SW 1271 (cell line): ENCODE measurements around the gene SOCS7.

ENCODE experiments used
- DNase-seq, 2 experiments: peaks; one replicate each; lab custom pipeline; 2025; lab: John Stamatoyannopoulos, UW

Gene SOCS7

GRCh38 chr17:38440614-38441397, 89.2 kb downstream of the SOCS7 start:
- no peak for DNase-seq

- no peak for DNase-seq
These were observed 89.9 kb downstream of the SOCS7 start for GRCh38 chr17:38441429-38442061.

- no peak for DNase-seq
These were observed 90.9 kb downstream of the SOCS7 start for GRCh38 chr17:38442548-38442947.

- no peak for DNase-seq
These were observed 91.8 kb downstream of the SOCS7 start for GRCh38 chr17:38443356-38444031.

GRCh38 chr17:38444151-38444550, 92.5 kb downstream of the SOCS7 start:
- peak in 1 of 2 experiments; percentile 56 for DNase-seq

GRCh38 chr17:38447502-38448085, 96.0 kb downstream of the SOCS7 start:
- DNase-seq = no peak

GRCh38 chr17:38448208-38448771, 96.6 kb downstream of the SOCS7 start:
- DNase-seq = no peak

- DNase-seq = no peak
These were observed 97.7 kb downstream of the SOCS7 start for GRCh38 chr17:38449364-38449763.

GRCh38 chr17:38450557-38451029, 98.9 kb downstream of the SOCS7 start:
- DNase-seq = no peak

- peak; percentile 41 to 81 for DNase-seq
These were observed 99.6 kb downstream of the SOCS7 start for GRCh38 chr17:38451030-38451839.

- DNase-seq = no peak
These were observed 100.3 kb downstream of the SOCS7 start for GRCh38 chr17:38451840-38452529.

- no peak for DNase-seq
These were observed 101.1 kb downstream of the SOCS7 start for GRCh38 chr17:38452719-38453118.

GRCh38 chr17:38453951-38454421, 102.3 kb downstream of the SOCS7 start:
- DNase-seq = no peak

GRCh38 chr17:38454532-38454931, 102.9 kb downstream of the SOCS7 start:
- DNase-seq = peak; percentile 38 to 61
